ENCODE data around the gene RMND5A. TPM values are rescaled to one million over a fixed set of nuclear protein-coding genes. Genes with fewer than 3 reads are reported as not detected.

The RMND5A gene
- polyA plus RNA-seq, 1 donor from 2014 or later, result 36.3 TPM

DNA sequence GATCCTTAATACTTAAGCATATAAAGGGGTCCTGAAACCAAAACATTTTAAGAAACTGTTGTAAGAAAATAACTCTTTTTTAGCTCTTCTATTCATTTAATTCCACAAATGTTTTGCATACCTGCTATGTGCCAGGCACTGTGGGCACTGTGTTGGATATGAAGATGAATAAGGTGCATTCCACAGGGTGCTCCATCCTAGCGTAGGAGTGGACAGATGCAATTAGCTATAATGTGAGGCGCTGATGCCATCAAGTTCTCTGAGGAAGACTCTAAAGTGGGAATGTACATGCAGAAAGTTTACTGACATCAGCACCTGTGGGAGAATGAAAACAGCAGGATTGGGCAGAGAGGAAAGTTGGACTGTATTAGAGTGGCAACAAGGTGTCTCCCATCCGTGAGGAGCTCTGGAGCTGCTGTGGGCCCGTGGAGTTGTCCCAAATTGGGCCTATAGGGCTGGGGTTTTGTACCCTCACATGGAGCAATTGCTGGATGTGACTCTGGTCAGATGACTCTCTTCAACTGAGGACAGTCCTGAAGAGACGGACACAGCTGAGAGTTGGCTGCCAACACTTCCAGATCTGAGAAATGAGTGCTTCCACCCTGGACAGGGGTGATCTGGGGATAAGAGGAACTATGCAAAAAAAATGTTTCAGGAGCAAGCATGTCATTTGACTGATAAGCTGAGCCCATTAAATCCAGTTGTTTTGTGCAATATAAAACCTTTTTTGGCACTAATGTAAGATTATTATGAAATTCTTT is 48.3 kb downstream of the RMND5A start:
- Histone ChIP-seq H3K4me2 (ENCODE audit: low read length) (no peak overlapping the region), H3K4me3 (ENCODE audit: low read length) (no peak overlapping the region), H3F3A (ENCODE audit: insufficient read depth, low read length, poor library complexity, severe bottlenecking) (no peaks in the 10 kb centered on the region), H3K9me3 (ENCODE audit: low read length) (no peaks in the 10 kb centered on the region), H3K36me3 (ENCODE audit: insufficient read depth, low read length) (no peaks in the 10 kb centered on the region), H2AFZ (ENCODE audit: low read depth, low read length) (no peak overlapping the region), H4K20me1 (ENCODE audit: insufficient read depth) (no peaks in the 10 kb centered on the region), H3K27ac (ENCODE audit: low read length) (no peak overlapping the region), H3K9ac (ENCODE audit: low read length) (no peak overlapping the region), H3K9me2 (ENCODE audit: insufficient read depth, low read length) (no peaks in the 10 kb centered on the region), H3K79me2 (replicated peaks; ENCODE audit: insufficient read depth, low read length) (no peaks in the 10 kb centered on the region), H3K27me3 (ENCODE audit: insufficient read depth, low read depth, low read length) (no peaks in the 10 kb centered on the region)
- TF ChIP-seq EP300 (conservative IDR thresholded peaks at IDR 0.05; ENCODE audit: poor library complexity, severe bottlenecking), result no peak
- no peak for TF ChIP-seq EZH2 (IDR thresholded peaks at IDR 0.05; ENCODE audit: borderline replicate concordance, insufficient read depth, low read length, poor library complexity, severe bottlenecking)
- no peak for TF ChIP-seq SMC3 (conservative IDR thresholded peaks at IDR 0.05; ENCODE audit: poor library complexity)
- TF ChIP-seq POLR2AphosphoS5 (IDR thresholded peaks at IDR 0.05), result no peak
- no peak for TF ChIP-seq TAF1 (IDR thresholded peaks at IDR 0.05; ENCODE audit: low read depth)
- TF ChIP-seq RAD21 (conservative IDR thresholded peaks at IDR 0.05), result no peak
- TF ChIP-seq MXI1 (conservative IDR thresholded peaks at IDR 0.05; ENCODE audit: poor library complexity, severe bottlenecking), result no peak
- TF ChIP-seq, protein P1, sequence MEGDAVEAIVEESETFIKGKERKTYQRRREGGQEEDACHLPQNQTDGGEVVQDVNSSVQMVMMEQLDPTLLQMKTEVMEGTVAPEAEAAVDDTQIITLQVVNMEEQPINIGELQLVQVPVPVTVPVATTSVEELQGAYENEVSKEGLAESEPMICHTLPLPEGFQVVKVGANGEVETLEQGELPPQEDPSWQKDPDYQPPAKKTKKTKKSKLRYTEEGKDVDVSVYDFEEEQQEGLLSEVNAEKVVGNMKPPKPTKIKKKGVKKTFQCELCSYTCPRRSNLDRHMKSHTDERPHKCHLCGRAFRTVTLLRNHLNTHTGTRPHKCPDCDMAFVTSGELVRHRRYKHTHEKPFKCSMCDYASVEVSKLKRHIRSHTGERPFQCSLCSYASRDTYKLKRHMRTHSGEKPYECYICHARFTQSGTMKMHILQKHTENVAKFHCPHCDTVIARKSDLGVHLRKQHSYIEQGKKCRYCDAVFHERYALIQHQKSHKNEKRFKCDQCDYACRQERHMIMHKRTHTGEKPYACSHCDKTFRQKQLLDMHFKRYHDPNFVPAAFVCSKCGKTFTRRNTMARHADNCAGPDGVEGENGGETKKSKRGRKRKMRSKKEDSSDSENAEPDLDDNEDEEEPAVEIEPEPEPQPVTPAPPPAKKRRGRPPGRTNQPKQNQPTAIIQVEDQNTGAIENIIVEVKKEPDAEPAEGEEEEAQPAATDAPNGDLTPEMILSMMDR (IDR thresholded peaks at IDR 0.05; ENCODE audit: poor library complexity, severe bottlenecking), result no peak
- TF ChIP-seq, protein P2, sequence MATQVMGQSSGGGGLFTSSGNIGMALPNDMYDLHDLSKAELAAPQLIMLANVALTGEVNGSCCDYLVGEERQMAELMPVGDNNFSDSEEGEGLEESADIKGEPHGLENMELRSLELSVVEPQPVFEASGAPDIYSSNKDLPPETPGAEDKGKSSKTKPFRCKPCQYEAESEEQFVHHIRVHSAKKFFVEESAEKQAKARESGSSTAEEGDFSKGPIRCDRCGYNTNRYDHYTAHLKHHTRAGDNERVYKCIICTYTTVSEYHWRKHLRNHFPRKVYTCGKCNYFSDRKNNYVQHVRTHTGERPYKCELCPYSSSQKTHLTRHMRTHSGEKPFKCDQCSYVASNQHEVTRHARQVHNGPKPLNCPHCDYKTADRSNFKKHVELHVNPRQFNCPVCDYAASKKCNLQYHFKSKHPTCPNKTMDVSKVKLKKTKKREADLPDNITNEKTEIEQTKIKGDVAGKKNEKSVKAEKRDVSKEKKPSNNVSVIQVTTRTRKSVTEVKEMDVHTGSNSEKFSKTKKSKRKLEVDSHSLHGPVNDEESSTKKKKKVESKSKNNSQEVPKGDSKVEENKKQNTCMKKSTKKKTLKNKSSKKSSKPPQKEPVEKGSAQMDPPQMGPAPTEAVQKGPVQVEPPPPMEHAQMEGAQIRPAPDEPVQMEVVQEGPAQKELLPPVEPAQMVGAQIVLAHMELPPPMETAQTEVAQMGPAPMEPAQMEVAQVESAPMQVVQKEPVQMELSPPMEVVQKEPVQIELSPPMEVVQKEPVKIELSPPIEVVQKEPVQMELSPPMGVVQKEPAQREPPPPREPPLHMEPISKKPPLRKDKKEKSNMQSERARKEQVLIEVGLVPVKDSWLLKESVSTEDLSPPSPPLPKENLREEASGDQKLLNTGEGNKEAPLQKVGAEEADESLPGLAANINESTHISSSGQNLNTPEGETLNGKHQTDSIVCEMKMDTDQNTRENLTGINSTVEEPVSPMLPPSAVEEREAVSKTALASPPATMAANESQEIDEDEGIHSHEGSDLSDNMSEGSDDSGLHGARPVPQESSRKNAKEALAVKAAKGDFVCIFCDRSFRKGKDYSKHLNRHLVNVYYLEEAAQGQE (IDR thresholded peaks at IDR 0.05; ENCODE audit: borderline replicate concordance), result no peak

DNA sequence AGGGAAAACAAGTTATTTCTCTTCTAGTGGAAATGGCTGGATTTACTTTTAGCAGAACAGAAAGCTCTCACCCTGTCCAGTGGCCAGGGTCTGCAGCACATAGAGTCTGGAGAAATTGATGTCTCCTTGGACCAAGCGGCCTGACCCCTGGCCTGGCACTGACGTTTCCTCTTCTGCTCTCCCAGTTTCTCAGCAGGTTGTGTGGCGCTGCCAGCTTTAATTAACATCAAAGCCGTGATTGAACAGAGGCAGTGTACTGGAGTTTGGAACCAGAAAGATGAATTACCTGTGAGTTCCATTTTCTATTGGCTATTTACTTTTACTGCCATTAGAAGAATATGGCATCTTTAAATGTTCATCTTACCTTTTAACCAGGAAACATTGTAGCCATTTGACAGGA is 49.7 kb downstream of the RMND5A start:
- Histone ChIP-seq H2AFZ (ENCODE audit: low read depth, low read length) (no peak overlapping the region), H3K79me2 (replicated peaks; ENCODE audit: insufficient read depth, low read length) (no peaks in the 10 kb centered on the region), H3K9me2 (ENCODE audit: insufficient read depth, low read length) (no peaks in the 10 kb centered on the region), H3K36me3 (ENCODE audit: insufficient read depth, low read length) (no peaks in the 10 kb centered on the region), H3K4me2 (ENCODE audit: low read length) (no peak overlapping the region), H3K9me3 (ENCODE audit: low read length) (no peaks in the 10 kb centered on the region), H3F3A (ENCODE audit: insufficient read depth, low read length, poor library complexity, severe bottlenecking) (no peaks in the 10 kb centered on the region), H3K9ac (ENCODE audit: low read length) (no peak overlapping the region), H4K20me1 (ENCODE audit: insufficient read depth) (no peaks in the 10 kb centered on the region), H3K27ac (ENCODE audit: low read length) (no peak overlapping the region), H3K4me3 (ENCODE audit: low read length) (no peak overlapping the region), H3K27me3 (ENCODE audit: insufficient read depth, low read depth, low read length) (no peaks in the 10 kb centered on the region)
- no peak for TF ChIP-seq POLR2AphosphoS5 (IDR thresholded peaks at IDR 0.05)
- no peak for TF ChIP-seq EP300 (conservative IDR thresholded peaks at IDR 0.05; ENCODE audit: poor library complexity, severe bottlenecking)
- TF ChIP-seq RAD21 (conservative IDR thresholded peaks at IDR 0.05), result no peak
- no peak for TF ChIP-seq SMC3 (conservative IDR thresholded peaks at IDR 0.05; ENCODE audit: poor library complexity)
- TF ChIP-seq EZH2 (IDR thresholded peaks at IDR 0.05; ENCODE audit: borderline replicate concordance, insufficient read depth, low read length, poor library complexity, severe bottlenecking), result no peak
- TF ChIP-seq, protein P2 (IDR thresholded peaks at IDR 0.05; ENCODE audit: borderline replicate concordance), result no peak

Data from neural cell (in vitro differentiated cells).